ENCODE results near the gene DOCK4. TPM values are rescaled to one million over a fixed set of nuclear protein-coding genes. Genes with fewer than 3 reads are reported as not detected.

DOCK4 gene
- total RNA-seq, 2 donors from 2014 or later = 6.5 to 11.1 TPM

- no peaks in the 10 kb centered on the region for H3K4me1 ChIP-seq
- DNase-seq = no peak
- no peak overlapping the region for H3K4me3 ChIP-seq
- no peak overlapping the region for H3K9ac ChIP-seq (ENCODE audit: low read depth in 2 of 2, low read length in 2 of 2)
- H3K36me3 ChIP-seq = no peaks in the 10 kb centered on the region
- no peak overlapping the region for H3K27ac ChIP-seq
- H3K27me3 ChIP-seq = no peaks in the 10 kb centered on the region
- intact Hi-C loops (cut with DNase I) = no loop called here
- no peaks in the 10 kb centered on the region for H3K9me3 ChIP-seq
- TF ChIP-seq, protein P1, sequence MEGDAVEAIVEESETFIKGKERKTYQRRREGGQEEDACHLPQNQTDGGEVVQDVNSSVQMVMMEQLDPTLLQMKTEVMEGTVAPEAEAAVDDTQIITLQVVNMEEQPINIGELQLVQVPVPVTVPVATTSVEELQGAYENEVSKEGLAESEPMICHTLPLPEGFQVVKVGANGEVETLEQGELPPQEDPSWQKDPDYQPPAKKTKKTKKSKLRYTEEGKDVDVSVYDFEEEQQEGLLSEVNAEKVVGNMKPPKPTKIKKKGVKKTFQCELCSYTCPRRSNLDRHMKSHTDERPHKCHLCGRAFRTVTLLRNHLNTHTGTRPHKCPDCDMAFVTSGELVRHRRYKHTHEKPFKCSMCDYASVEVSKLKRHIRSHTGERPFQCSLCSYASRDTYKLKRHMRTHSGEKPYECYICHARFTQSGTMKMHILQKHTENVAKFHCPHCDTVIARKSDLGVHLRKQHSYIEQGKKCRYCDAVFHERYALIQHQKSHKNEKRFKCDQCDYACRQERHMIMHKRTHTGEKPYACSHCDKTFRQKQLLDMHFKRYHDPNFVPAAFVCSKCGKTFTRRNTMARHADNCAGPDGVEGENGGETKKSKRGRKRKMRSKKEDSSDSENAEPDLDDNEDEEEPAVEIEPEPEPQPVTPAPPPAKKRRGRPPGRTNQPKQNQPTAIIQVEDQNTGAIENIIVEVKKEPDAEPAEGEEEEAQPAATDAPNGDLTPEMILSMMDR (IDR thresholded peaks at IDR 0.05) = no peak
Observed at GRCh38 chr7:112138938-112139337, 67.3 kb downstream of the DOCK4 start.

DNA sequence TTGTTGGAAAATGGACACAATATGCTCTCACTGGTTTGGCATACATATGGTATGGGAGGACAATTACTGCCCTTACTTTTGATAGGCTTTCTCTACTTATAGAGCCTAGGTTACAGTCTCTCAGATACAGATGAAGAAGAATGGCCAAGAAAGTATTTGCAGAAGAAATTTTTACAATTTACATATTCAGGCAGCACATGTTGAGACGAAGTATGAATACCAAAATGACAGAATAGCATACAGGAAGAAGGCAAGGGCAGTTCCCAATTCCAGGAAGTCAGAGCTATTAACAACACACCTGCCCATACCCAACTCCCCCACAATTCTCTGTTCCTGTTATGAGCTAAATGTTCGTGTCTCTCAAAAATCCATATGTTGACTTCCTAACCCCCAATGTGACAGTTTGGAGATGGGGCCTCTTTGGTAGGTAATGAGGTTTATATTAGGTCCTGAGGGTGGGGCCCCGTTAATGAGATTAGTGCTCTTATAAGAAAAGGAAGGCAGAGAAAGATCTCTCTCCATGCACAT, 67.8 kb downstream of the DOCK4 start:
- Histone ChIP-seq H3K9me3 (no peaks in the 10 kb centered on the region), H3K4me1 (no peaks in the 10 kb centered on the region), H3K36me3 (no peaks in the 10 kb centered on the region), H3K4me3 (no peak overlapping the region), H3K27ac (no peak overlapping the region), H3K9ac (ENCODE audit: low read depth in 2 of 2, low read length in 2 of 2) (no peak overlapping the region), H3K27me3 (no peaks in the 10 kb centered on the region)
- intact Hi-C loops (cut with DNase I) = no loop called here
- no peak for DNase-seq
- TF ChIP-seq, protein P1 (IDR thresholded peaks at IDR 0.05) = no peak

- Histone ChIP-seq H3K27ac (peak overlapping the region; percentile 8), H3K9me3 (no peaks in the 10 kb centered on the region), H3K27me3 (no peaks in the 10 kb centered on the region), H3K4me3 (no peak overlapping the region), H3K4me1 (no peaks in the 10 kb centered on the region), H3K36me3 (no peaks in the 10 kb centered on the region), H3K9ac (ENCODE audit: low read depth in 2 of 2, low read length in 2 of 2) (no peak overlapping the region)
- intact Hi-C loops (cut with DNase I) = no loop called here
- no peak for DNase-seq
- TF ChIP-seq, protein P1 (IDR thresholded peaks at IDR 0.05) = no peak
Observed at GRCh38 chr7:112137141-112138101, 68.8 kb downstream of the DOCK4 start.

- Histone ChIP-seq H3K27ac (no peak overlapping the region), H3K4me1 (no peaks in the 10 kb centered on the region), H3K4me3 (no peak overlapping the region), H3K36me3 (no peaks in the 10 kb centered on the region), H3K9ac (ENCODE audit: low read depth in 2 of 2, low read length in 2 of 2) (no peak overlapping the region), H3K9me3 (no peaks in the 10 kb centered on the region), H3K27me3 (no peaks in the 10 kb centered on the region)
- TF ChIP-seq, protein P1 (IDR thresholded peaks at IDR 0.05) = no peak
- DNase-seq = no peak
- intact Hi-C loops (cut with DNase I) = no loop called here
Observed at GRCh38 chr7:112136271-112137008, 69.8 kb downstream of the DOCK4 start.

DNA sequence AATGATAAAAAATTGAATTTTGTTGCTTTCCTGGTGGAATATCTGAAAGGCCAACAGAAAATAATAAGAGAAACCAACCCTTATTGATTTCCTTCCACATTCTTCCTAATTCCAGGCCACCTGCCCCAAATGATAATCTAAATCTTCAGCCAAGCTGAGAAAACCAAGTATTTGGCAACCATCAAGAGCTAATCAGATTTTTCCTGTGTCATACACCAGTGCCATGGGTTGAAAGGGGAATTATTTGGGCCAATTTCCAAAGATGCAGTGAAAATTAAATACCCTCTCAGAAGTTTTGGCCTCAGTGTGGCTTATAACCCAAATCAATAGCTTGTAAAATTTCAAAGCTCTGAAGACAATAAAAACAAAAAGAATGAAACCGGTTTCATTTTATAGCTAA, 70.4 kb downstream of the DOCK4 start:
- H3K27ac ChIP-seq = no peak overlapping the region
- H3K9ac ChIP-seq (ENCODE audit: low read depth in 2 of 2, low read length in 2 of 2) = no peak overlapping the region
- intact Hi-C loops (cut with DNase I) = no loop called here
- no peaks in the 10 kb centered on the region for H3K9me3 ChIP-seq
- no peak for DNase-seq
- H3K27me3 ChIP-seq = no peaks in the 10 kb centered on the region
- H3K36me3 ChIP-seq = no peaks in the 10 kb centered on the region
- TF ChIP-seq, protein P1 (IDR thresholded peaks at IDR 0.05) = no peak
- H3K4me3 ChIP-seq = no peak overlapping the region
- H3K4me1 ChIP-seq = no peaks in the 10 kb centered on the region

Data from colonic mucosa (tissue), 4 donors.